NT2/D1 (cell line): ENCODE measurements around the gene ABCC12.

Experiments used
- YY1 ChIP-seq: IDR thresholded peaks from 2 replicates; pipeline ENCODE4 v1.6.1; 2011; ENCODE audit not compliant: insufficient read length, insufficient read depth
- ZNF274 ChIP-seq: IDR thresholded peaks from 2 replicates; pipeline ENCODE4 v1.6.1; 2011; ENCODE audit warnings: mild to moderate bottlenecking, low read depth, low read length

- TF ChIP-seq YY1 (no peak), ZNF274 (no peak)
Observed at GRCh38 chr16:48184681-48185080, 28.9 kb upstream of the ABCC12 start.
